GM18498 (cell line): Measurements from ENCODE around the gene LRRC32.

Experiments
- ATAC-seq: cut with Tn5 transposase; IDR thresholded peaks from one replicate; pipeline ENCODE4 v1.9.1; 2021; ENCODE audit warnings: mild to moderate bottlenecking, moderate library complexity; ENCODE audit not compliant: unreplicated experiment

LRRC32 gene

DNA sequence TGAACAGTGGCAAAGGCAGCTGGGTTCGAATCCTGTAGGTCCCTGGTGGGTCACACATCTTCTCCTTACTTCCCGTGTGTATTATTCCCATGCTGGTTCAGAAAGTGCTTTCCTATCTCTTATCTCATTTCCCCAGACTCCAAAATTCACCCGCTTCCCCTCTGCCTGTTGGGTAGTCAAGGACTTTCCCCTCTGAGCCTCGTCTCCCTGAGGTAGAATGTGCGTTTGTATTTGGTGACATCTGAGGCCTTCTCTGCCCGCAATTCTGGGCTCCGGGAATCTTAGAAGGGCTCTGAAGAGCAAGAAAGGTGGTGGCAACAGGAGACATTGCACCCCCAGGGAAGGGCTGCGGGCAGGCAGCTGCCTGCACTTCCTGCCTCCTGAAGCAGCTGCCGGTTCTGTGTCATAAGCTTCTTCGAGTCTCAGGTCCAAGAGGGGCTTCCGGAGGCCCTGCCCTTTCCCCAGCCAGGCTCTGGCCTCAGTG is 5.9 kb downstream of the LRRC32 start:
- ATAC-seq, result no peak

DNA sequence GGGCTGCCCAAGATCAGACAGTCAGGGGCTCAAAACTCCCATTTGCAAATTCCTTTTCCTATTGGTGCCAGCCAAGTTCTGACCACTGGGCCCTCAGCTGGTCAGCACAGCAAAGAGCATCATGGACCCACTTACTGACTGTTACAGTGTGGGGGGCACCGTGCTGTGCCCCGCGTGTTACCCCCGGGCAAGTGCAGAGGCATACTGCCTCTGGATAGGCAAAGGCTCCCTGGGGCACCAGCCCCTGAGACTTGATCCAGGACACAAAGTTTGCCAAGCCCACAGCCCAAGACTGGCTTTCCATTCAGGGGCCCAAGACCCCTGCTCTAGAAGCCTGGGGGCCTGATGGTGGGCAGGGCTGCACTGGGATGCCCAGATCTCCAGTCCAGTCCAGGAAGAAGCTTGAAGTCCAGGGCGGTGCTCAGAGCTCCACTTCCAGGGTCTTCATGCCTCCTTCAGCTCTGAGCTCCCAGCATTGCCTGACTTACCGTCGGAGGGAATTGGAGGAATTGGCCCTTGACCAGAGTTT is 6.6 kb downstream of the LRRC32 start:
- no peak for ATAC-seq

DNA sequence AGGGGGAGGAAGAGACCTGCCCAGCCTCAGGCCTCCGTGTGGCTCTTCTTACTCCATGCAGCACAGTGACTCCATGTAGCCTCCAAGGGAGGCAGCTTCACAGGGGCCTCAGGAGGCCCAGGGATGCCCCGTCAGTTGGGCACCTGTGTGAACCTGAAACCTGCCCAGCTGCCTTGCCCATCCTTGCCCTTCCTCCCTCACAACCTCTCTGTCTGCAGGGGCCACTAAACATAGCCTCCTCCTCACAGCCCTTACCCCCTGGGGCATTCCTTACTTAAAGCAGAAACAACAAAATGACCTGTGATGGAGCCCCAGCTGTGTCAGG is 7.1 kb downstream of the LRRC32 start:
- ATAC-seq, result no peak

DNA sequence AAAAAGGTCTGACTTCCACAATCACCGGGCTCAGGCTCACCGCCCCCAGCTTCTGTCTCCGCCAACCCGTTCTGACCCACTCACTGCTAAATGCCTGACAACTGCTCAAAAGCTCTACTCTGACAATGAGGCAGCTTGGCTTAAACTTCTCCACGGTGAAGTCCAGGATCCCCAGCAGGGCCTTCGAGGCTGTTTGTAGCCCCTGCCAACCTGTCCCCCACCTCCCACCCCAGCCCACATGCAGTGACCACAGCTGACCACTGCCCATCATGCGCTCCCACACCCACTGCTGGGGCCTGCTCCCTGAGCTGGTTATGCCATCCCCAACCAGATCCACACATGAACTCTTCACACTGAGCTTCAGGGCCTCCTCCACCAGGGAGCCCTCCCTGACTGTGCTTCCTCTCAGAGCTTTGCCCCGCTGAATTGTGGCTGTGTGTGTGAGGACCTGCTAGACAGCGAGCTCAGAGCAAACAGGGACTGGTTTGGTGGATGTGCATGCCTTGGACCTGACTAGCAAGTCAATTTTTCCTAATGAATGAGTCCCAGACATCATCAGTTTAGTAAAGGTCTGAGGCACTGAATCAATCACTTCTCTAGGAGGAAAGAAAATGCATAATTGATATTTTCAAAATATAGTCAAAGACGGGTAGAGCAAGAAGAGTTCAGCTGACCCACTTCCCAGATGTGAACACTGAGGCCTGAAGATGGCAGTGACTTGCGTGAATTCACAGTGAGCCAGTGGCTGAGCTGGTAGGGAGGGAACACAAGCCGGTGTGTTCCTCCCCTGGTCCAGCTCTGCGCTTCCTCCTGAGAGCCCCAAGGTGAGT is 7.7 kb downstream of the LRRC32 start:
- no peak for ATAC-seq

DNA sequence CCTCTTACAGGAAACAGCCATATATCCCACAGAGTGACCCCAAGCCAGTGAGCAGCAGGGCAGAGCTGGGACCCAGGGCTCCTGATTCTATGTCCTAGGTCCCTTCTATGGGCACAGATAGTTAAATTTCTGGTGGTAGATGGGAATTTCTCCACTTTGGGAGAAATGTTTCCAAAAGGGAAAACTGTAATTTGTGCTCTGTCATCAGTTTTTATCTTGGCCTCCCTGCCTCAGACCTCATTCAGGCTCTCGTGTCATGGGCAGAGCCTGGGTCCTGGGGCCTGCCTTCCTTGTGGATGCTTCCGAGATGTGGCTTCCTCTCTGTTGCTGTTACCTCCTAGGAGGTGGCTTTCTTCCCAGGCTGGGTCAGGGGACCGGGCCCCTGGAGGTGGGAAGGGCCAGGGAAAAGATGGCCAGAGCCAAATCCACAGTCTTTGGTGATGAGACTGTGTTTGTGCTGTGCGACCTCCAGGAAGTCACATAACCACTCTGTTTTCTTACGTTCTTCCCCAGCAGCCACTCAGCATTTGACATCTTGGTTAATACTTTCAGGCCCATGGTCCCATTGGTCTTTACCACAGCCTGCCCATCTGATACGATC is 8.6 kb downstream of the LRRC32 start:
- no peak for ATAC-seq

DNA sequence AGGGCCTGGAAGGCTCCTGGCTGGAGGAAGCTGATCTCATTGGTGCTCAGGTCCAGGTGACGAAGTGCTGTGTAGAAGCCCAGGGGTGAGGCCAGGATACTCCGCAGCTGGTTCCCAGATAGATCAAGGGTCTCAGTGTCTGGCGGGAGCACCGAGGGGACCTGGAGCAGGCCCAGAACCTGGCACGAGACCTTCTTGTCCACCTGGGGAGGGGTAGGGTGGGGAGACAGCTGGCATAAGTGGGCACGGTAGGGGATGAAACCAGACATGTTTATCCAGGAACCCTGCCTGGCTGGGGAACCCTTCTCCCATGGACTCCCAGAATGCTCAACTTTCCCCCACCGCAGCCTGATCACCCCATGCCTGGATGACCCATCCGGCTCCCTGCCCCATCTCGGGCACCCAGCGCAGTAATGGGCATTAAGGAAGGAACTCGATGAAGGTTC is 9.2 kb downstream of the LRRC32 start:
- ATAC-seq, result no peak

DNA sequence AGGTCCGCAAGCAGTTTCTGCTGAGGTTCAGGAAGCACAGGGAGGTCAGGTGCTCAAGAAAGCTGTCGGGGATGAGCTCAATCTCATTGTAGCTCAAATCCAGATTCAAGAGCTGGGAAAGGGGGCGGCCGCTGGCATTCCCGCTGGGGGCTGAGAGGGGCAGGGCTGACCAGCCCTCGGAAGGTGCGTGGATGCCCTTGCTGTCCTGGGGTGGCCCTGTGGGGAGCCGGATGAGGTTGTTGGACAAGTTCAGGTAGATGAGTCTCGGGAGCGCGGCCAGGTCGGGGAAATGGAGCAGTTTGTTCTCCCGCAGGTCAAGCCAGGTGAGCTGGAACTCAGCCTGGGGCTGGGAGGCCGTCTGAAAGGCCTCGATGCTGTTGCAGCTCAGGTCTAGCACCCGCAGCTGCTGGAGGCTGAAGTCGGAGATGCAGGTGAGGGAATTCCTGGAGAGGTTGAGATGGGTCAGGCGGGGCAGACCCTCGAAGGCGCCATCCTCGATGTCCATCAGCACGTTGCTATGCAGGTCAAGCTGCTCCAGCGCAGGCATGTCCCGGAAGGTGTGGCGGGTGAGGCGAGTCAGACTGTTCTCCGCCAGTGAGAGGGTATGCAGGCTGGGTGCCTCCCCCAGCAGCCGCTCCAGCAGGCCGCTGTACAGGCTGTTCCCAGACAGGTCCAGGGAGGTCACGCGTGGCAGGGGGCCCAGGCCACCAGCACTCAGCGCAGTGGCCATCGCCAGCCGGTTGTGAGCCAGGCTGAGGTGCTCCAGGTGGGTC is 9.8 kb downstream of the LRRC32 start:
- ATAC-seq, result no peak

DNA sequence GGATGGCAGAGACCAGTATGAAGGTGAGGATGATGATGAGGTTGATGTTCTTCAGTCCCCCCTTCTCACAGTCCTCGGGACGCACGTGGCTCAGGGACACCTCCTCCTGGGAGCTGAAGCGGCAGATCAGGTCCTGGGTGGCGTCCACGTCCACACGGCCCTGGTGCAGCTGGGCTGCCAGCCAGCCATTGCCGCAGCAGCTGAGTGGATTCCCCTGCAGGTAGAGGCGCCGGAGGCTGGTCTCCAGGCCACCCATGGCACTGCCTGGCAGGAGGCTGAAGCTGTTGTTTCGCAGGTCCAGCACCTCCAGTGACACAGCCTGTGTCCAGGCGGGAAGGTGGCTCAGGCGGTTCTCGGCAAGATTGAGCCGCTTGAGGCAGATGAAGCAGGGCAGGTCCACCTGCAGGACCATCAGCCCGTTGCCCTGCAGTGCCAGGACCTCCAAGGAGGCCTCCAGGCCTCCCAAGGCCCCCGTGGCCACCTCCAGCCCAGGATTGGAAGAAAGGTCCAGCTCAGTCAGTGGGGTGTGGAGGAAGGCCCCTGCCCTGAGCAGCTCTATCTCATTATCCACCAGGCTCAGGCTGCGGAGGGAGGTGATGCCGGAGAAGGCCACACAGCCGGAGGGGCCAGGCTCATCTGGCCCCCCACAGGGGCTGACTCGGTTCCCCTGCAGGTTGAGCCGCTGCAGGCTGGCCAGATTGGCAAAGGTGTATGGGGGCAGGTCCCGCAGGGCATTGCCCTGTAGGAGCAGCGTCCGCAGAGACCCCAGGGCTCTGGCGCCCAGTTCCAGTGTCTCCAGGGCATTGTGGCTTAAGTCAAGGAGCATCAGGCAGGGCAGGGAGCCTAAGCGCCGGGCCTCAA is 10.6 kb downstream of the LRRC32 start:
- no peak for ATAC-seq

DNA sequence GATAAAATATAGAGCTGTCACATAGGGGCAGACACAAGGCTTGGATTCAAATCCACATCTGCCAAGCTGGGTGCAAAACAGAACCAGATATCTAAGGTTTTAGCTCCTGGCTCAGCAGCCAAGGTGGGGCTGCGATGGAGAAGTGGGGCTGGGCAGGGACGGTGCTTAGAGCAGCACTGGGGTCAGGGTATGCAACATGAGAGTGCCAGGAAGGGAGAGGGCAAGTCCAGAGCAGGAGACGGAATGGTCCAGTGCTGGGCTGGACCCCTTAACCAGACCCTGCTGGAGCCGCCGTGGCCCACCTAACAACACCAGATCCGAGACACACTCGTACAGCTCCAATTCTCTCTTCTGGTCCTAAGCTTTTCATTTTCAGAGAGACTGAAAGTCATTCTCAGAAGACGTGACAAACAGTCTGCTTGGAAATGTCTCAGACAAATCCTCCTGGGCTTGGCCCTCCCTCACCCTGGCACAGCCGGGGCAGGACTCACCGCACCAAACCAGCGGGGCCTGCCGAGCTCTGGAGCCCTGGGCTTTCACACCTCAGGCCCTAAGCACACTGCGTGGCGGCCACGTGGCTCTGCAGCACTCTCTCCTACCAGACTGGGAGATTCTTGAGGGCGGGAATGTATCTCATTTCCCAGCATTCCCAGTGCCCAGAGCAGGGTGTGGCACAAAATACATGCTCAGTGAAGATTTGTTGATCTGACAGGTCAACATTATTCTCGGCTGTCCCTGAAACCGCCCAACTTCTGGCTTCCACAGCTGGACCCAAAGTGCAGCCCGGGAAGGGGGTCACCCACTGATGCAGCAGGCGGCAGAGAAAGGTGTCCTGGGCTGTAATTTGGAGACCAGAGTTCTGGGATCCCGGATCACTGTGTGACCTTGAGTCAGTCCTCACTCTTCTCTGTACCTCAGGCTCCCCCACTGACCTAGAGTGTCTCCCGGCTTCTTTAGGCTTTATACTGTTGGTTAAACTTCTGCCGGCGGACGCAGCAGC is 11.6 kb downstream of the LRRC32 start:
- no peak for ATAC-seq

DNA sequence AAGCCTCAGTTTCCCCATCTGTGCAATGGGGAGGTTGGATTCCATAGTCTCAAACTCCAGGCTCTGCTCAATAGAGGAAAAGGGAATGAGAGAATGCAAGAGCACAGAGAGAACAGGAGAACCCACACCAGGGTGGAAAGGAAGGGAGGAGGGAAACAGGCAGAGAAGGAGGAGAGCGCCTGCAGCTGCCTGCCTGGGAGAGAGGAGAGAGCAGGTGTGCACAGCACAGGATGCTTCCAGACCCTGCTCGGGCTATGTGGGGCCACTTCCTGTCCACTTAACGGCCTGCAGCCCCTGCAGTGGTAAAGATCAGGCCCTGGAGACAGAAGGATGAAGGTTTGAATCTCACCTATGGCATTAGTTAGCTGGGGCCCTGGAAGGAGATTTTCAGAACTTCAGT is 12.3 kb downstream of the LRRC32 start:
- ATAC-seq, result no peak

DNA sequence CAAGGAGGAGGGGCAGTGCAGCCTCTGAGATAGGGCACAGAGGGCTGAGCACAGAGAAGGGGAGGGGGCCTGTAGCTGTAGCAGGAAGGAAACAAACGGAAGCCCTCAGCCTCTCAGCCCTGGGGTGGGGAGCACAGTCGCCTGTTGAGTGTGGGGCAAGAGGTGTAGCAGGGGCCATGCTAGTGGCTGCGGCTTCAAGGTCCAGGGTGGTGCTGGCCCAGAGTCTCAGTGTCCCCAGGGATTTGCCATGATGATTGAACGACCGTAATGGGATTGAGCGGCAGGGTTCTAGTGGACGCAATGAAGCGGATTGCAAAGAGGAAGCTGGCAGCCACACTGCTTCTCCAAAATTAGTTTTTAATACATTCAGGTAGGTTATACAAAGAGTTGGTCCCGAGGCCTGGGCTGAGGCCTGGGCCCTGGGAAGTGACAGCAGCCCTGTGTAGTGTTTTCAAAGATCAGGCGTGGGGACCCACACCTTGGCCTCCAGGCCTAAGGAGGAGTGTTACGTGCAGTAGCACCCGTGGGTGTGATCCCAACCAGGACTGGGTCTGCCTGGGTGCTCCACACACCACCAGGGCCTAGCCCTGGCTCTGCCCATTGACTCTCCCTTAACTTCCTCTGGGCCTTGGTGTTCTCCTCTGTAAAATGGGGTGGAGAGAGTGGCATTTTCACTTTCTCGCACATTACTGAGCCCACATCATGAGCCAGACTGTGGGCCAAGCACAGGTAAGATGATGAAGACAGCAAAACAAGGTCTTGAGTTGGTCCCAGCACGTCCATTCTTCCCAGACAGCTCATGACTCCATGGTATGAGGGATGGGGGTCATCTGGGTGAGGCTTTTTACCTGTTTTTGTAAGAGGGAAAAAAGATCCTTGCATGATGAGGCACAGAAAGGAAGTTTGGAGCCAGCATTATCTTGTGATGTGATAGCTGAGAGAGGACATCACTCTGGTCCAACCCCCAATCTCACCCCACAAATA is 13.1 kb downstream of the LRRC32 start:
- ATAC-seq, result no peak

DNA sequence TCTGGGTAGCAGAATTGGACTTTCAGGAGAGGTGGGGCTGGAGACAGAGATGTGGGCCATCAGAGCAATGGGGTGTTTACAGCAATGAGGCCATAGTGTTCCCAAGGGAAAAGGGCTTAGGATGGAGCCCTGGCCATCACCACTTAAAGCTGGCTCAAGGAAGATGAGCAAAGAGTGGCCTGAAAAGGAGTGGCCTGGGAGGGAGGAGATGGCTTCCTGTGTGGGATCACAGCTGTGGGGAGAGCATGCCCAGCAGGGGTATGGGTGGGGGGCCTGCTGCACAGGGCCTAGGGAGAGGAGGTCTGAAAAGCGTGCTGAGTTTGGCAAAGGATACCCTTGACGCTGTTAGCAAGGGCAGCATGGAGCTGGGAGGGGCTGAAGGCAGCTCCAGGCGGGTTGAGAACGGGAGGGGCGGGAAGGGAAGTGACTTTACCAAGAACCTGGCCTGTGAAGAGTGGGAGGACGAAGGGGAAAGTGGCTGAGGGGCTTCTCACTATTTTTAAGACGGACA is 13.9 kb downstream of the LRRC32 start:
- ATAC-seq, result no peak

DNA sequence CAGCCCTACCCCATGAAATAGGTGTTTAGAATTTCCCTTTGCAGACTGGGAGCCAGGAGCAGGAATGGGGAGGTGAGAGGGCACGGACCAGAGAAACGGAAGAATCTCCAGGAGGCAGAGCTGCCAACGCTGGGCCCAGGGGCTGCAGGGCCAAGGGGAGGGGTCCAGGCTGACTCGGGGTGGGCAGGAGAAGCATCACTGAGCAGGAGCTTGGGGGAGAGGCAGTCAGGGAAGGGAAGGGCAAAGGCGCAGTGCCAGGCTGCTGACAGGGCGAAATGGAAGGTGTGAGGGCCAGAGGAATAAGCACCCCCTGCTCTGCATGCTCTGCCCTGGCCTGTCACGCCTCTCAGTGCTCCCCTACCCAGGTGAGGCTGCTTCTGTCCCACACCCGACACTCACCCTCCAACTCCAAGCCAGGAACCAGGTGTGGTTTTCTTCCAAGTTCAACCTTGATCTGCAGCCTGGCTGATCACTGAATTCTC is 14.5 kb downstream of the LRRC32 start:
- ATAC-seq, result no peak

DNA sequence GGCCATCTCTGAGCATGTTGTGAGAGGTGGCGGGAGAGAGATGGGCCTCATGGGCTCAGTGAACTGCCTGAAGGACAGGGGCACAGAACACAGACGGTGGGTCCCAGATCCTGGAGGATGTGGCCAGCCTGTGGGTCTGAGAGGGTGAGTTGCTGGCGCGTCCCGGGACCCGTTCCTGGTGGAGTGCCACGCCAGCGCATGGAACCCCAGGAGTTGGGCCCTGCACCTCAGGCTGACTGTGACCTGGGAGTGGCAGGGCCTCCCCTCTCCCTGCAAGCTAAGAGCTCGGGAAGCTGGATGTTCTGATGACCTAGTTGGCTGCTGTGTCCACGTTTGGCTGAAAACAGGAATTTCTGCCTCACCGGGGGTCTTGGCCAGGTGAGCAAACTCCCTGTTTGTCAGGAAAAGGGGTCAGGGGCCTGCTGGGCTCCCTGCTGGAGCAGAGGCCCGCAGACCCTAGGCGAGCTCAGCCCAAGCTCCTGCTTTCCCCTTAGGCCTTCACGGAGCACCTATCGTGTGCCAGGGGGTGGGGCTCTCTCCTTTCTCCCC is 15.0 kb downstream of the LRRC32 start:
- no peak for ATAC-seq

DNA sequence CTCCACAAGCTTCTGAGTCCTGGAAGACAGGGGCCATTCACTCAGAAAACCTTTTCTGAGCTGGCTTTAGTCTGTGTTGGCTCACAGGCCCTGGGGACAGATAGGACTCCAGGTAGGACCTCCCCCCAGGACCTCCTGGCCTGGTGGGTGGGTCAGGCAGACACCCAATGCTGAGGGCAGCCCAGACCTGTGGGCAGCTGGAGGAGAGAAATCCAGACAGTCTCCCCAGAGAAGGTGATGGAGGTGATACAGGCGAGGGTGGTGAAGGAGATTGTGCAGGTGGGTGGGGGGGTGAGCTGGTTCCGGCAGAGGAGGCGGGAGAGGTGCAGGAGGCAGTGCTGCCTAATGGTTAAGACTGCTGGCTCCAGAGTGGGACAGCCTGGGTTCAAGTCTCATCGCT is 15.6 kb downstream of the LRRC32 start:
- no peak for ATAC-seq

DNA sequence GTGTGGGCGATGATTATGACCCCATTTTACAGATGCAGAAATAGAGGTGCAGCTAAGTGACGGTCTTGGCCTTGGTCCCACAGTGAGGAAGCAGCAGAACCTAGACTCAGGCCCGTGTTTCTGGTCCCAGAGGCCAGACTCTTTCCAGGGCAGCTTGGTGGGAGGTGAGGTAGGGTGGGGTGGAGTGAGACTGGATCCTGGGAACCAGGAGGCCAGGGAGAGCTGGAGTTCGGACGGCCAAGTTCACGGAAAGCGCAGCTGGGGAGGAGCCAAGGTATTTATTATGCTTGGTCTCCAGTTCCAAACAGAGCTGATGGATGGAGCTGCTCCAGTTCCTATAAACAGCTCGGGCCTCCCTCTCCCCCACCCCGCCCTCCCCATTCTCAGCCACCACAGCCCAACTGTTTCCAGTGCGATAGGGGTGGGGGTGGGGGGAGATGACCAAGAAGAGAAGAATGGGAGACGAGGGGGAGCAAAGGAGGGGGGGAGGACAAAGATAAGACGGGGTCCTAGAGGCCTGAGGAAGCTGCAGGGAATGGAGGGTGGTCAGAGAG is 16.2 kb downstream of the LRRC32 start:
- no peak for ATAC-seq

DNA sequence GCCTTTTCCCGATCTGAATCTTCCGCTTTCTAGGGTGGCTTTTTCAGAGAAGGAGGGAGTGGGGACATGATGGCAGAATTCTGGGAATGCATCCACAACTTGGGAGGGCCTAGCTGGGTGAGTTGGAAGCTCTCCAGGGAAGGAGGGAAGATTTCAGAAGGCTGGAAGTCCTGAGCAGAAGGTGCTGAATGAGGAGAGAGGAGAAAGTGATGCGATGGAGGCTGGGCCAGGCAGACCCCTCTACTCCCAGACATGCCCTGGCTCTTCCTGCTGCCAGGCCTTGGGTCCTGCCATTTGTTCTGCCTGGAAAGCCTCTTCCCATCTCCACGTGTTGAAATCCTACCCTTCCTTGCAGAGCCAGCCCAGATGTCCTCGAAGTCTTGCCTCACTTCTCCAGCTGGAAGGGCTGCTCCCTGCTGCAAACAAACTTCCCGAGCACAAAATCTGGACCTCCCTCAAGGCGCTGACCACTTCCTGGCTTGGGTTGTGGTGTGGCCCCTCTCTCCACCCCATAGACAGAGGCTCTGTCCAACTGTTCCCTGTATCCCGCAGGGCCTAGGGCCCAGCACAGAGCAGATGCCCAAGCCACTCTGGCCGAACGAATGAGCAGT is 16.8 kb downstream of the LRRC32 start:
- no peak for ATAC-seq
